NOMO-1 treated with dmso at 0.1 percent for 144 hours (cell line): ENCODE results near the gene SEC61G.

ENCODE experiments used
- DNase-seq: peaks from one replicate; lab custom pipeline; 2025; ENCODE audit not compliant: unreplicated experiment; lab: John Stamatoyannopoulos, UW

The SEC61G gene

GRCh38 chr7:54758702-54759592 is at the start of gene SEC61G:
Gene SEC61G, minus strand, starts transcription at chr7:54759211. Its CDS starts 1,623 bp downstream, at chr7:54757588.
- DNase-seq: peak; percentile 95

DNA sequence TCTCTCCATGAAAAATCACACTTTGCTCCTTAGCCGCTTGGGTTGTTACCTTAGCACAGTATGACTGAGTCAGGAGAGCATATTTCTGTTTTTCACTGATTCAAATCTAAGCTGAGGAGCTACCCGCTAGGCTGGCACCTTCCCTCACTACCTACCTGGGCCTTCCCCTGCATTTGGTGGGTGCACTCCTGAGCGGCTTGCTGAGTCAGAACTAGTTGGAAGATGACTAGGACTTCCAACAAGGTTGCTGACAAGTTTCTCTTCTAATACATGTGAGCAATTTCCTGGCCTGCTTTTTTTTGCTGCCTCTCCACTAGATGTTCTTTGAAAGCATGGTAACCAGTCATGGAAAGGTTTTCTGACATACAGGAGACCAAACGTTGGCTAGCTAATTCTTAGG is 43.8 kb upstream of the SEC61G start:
- no peak for DNase-seq

- no peak for DNase-seq
Measured at GRCh38 chr7:54802114-54802513, 43.1 kb upstream of the SEC61G start.

DNA sequence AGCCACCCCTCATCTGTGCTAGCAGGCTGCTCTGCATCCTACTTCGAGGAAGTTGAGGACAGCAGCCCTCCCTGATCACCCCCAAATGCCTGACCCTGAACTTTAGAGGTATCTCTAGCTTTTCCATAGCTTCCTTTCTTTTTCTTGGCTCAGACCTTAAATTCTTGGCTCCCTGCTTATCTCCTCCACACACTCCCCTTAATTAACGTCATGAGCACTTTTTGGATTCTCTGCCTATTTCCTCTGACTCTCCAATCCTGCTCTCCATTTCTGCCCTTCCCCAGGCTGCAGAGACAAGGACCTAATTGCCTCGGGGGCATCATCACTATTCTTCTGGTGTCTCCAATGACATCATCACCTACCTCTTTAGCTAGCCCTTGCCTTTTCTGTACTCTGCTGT is 40.8 kb upstream of the SEC61G start:
- no peak for DNase-seq

DNA sequence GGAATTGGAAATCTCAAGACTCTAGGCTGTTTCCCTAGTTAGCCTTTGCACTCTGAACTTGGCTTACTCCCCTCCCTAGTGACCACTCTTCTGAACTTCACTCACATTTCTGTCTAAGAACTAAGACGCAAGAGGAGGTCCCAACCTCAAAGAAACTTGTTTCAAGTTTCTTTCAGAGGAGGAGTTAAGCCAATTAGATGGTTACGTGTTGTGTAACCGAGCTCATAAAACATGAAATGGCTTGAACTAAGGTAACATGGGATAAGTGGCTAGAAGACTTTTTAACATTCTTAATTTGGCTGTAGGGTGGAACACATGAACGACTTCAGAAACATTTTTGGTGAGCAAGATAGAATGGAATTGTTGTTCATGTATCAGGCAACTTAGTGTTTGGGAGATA is 39.5 kb upstream of the SEC61G start:
- DNase-seq: no peak

GRCh38 chr7:54796853-54797252 is 37.8 kb upstream of the SEC61G start:
- no peak for DNase-seq

- DNase-seq: no peak
Measured at GRCh38 chr7:54796150-54796549, 37.1 kb upstream of the SEC61G start.

DNA sequence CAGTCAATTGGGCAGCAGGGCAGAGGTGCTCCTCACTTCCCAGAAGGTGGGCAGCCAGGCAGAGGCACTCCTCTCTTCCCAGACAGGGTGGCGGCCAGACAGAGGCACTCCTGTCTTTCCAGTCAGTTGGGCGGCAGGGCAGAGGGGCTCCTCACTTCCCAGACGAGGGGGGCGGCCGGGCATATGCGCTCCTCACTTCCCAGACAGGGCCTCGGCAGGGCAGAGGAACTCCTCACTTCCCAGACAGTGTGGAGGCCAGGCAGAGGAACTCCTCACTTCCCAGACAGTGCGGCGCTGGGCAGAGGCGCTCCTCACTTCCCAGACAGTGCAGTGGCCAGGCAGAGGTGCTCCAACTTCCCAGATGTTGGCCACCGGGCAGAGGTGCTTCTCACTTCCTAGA is 33.4 kb upstream of the SEC61G start:
- no peak for DNase-seq

DNA sequence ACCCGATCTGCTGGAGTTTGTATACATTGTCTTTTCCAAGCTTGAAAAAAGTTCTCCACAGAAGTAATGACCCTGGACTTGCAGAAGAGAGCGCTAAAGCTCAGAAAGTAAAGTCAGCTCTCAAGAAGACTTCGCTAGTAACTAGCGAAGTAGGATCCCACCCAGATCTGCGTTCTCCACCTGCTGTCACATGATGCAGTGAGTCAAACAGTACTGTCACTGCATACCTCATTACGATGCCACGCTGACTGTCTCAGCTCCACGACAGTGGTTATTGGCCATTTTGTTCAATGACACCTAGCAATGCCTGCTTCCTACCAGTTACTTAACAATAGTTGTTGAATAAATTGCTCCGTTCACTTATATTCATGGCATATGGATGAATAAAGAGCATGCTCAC is 29.7 kb upstream of the SEC61G start:
- DNase-seq: peak; percentile 45

DNA sequence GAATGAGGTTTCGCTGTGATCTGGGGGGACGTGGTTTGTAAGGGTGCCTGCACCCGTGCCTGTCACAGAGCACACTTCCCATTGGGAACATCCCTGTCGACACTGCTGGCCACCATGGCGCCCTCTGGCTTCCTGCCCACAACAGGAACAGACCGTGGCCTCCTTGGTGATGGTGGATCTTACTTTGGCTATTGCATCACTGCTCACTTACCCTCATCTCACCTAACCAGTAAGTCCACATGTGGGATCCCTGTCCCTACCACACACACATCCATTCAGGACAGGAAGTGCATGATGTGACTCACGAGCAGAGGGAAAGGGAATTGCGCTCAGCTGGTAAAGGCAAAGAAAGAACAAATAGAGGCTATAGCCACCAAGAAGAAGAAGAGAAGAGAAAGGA is 26.2 kb upstream of the SEC61G start:
- no peak for DNase-seq

GRCh38 chr7:54783952-54784351 is 24.9 kb upstream of the SEC61G start:
- no peak for DNase-seq

DNA sequence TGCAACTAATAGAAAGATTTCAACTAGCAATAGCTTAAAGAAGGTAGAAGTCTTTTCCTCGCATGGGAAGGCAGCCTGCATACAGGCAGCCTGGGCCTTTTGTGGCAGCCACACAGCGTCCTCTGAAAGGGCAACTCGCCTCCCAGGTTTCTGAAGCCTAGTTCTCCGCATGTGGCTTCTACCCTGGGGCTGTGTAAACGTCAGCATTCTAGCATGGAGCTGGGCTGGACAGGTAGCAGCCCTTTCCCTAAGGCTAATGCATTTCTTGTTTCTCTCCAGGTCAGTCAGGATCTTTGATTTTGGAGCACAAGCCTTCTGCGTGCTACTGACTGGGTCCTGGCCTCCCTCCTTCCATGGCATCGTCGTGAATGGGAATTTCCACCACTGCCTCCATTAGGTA is 23.8 kb upstream of the SEC61G start:
- no peak for DNase-seq

DNA sequence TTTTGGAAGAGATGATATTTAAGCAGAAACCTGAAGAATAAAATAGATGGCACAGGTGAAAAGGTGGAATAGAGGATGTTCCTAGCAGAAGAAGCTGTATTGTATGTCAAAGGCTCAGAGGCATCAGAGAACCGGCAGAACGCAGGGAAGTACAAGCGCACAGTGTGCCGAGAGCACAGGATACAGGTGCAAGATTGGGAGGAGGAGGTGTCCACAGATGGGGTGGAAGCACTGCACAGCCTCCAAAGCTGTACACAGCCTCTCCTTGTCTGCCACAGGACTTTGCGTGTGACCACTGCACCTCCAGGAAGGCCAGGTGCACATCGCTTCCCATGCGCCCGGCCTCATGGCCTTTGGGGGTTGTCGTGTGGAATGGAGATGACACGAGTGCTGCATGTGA is 23.3 kb upstream of the SEC61G start:
- no peak for DNase-seq

GRCh38 chr7:54781134-54781920 is 22.3 kb upstream of the SEC61G start:
- no peak for DNase-seq

DNA sequence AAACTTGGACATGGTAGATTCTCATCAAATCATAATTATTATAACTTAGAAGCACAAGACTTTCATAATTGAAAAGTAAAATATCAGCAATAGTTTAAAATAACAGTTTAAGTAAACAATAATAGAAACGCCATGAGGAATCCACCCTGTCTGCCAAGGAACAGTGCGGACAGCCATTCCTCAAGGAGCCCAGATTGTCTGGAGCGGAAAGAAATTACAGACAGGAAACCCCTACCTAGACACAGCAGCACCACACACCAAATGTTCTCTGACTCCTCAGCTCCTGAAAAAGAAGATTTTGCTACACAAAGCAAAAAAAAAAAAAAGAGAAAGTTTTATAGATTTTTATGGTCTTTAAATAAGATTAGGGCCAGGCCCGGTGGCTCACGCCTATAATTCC is 21.5 kb upstream of the SEC61G start:
- DNase-seq: no peak

DNA sequence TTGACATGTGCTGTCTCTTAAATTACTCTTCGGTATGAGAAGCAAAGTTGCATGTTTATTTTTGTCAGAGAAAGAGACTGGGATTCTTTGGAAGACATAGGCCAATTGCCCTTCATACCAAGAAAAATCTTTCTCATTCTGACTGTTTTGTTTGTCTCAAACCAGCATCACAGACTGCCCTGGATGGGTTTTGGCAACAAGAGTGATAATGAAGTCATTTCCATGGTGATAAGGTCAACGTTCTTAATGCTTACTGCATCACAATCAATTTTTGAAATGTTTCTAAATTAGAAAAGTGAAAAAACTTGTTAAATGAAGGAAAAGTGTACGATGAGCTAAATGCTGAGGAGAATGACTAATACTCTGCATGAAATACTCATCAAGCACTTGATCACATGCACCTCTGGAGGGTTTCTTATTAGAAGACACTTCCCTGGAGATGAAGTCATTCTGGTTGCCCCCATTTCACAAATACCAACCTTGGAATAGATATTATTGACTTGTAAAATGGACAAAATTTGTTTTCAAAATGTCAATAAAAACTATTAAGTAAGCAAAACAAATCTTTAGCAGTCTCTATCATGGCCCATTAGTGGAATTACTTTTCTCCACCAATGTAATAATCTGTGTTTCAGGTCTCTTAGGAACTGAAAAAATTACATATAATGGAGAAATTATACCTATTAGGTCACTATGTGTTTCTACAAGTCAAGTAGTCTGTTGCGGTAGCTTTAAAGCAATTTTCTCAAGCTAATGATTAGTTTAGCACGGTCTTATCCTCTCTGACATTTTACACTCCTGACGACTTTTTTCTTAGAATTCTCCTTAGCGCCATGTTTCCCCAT is 19.9 kb upstream of the SEC61G start:
- DNase-seq: no peak

DNA sequence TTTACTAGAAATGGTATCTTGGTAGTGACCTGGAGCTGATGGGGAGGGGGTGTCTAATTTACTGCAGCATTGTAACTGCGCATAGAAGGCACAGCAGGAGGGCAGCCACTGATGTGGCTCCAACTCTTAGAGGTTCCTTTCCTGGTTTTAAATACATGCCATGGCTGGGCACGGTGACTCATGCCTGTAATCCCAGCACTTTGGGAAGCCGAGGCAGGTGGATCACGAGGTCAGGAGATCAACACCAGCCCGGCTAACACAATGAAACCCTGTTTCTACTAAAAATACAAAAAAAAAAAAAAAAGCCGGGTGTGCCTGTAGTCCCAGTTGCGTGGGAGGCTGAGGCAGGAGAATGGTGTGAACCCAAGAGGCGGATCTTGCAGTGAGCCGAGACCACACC is 19.2 kb upstream of the SEC61G start:
- no peak for DNase-seq

DNA sequence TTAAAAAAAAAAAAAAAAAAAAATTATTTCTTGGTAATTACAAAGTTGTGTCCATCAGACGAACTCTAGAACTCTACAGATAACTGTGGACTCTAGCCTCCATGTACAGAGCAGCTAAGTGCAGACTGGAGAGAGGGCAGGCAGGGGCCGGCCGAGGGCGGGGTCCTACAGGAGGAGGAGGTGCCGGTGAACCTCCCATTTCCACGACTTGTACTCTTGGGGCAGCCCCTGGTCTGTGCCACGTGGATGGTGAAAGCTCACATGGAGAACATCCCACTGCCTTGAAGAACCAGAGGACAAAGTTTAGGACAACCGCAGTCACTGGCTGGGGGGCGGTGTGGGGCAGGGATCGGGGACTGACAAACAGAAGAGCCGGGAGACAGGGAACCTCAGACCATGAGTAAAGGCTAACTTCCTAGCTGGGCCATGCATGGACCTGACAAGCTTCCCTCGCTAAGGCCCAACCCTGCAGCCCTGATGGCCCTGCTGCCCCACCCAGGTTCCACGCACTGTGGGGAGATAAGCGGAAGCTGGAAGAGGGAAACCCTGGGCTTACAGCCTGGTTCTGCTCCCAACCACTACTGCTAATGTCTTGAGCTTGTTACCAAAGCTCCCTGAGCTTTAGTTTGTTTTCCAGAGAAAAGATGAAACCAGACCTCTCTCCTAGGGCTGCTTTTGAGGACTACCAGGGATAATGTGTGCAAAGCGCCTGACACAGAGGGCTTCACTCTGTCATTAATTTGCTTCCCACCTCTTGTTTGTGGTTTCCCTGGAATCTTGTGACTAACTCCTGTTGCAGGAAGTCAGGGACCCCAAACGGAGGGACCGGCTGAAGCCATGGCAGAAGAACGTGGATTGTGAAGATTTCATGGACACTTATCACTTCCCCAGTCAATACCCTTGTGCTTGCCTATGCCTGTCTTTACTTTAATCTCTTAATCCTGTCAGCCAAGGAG is 16.1 kb upstream of the SEC61G start:
- DNase-seq: no peak

DNA sequence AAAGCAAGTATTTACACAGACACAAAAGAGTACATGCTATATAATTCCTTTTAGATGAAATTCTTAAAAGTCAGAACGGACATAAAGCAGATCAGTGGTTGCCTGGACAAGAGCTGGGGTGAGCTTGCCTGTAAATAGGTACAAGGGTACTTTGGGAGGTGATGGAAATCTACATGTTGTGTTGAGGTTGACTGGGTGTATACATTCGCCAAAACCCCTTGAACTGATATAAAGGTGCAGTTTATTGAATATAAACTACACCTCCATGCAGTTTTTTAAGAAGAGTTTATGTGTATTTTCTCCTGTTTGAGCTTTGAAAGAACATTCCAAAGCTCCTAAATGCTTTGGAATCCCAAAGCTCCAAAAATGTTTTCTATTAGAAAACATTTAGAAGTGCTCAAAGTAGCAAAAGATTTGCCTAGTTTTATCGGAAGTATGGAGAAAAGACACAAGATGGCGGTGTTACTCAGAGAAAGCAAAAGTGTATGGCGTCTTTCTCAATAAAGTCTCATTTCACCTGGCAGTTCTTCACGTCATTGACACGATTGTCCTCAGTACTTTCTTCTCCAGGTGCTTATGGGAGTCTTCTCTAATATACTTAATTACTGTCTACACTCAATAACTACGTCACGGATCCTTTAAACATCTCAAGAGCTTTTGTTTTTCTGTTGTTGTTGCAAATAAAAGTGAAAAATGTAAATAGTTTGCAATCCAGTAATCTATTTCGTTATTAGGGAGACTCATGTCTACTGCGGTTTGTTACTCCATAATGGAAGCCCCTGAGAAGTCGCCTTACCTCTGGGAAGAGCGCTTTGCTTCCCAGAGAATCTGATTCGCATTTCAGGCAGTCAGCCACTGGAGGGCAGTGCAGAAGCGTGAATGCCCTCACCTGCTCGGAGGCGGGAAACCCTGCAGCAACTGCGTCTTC is 14.7 kb upstream of the SEC61G start:
- DNase-seq: peak; percentile 19
